ENCODE measurements around the gene GMPPB.

Gene GMPPB

DNA sequence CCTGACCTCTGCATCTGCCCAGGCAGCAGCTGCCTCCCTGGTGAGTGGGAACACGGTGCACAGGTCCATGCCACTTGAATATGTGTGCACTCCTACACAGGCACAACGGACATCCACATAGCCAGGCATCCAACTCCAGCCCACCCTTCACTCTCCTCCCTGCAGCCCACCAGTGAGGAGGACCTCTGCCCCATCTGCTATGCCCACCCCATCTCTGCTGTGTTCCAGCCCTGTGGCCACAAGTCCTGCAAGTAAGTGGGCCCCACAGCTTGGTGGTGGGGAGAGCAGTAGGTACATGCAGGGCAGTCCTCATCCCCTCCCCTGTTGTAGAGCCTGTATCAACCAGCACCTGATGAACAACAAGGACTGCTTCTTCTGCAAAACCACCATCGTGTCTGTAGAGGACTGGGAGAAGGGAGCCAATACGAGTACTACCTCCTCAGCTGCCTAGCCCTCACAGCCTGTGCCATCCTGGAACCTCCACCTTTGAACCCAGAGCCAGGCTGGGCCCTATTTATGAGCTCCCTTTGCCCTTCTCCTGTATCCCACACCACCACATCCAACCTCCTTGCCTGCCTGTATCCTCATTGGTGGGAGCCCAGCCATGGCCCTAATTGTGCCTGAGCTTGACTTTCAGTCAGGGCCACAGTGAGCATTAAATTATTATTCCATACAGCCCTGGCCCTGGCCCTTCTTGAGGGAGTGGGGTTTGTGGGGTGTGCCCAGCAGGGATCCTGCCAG is 2.7 kb downstream of the GMPPB start:
- Mint-ChIP-seq H3K4me1 (peaks cover 62% of the 10 kb centered on the region), H3K27me3 (no peaks in the 10 kb centered on the region), H3K4me3 (no peak overlapping the region), H3K27ac (no peak overlapping the region), H3K9me3 (no peaks in the 10 kb centered on the region)
- ATAC-seq: no peak
- DNase-seq: no peak

DNA sequence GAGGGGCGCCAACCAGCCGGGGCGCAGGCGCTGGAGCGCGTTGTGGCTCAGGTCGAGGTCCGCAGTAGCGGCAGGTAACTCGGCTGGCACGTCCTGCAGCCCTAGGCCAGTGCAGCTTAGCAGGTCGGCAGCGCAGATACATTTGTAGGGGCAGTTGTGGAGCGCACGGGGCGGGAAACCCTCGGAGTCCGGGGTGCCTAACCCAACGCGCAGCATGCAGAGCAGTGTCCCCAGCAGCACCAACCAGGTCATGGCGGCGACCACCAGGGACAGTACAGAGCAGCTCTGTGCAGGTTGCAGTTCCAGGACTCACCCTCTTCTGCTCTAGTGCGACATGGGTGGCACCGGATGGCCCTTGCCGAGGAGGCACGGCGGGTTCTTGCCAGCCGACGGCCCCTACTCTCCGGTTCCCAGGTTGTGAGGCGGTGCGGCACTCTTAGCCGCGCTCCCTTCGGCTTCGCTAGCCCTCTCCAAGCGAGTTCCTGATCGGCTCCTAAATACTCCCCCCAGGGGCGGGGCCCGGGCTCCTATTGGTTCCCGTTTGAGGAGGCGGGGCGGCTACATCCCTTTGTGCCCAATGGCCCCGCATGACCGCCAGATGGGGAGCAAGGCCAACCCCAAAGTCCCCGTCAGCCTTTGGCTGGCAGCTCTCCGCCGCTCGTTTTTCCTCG is 4.4 kb downstream of the GMPPB start, which contains the start of gene AMIGO3:
Gene AMIGO3, minus strand, starts transcription at position 471 of the 671 bp plus-strand sequence. Its CDS starts 219 bp downstream, at position 252.
- Mint-ChIP-seq H3K4me3 (peak within 1 kb of the TSS; percentile 76 to 88), H3K27ac (peak within 1 kb of the TSS in 1 of 2 donors; percentile 91), H3K27me3 (no peaks in the 10 kb centered on the region), H3K9me3 (no peaks in the 10 kb centered on the region), H3K4me1 (peaks cover 54% of the 10 kb centered on the region)
- ATAC-seq (peak; percentile 82), DNase-seq (peak; percentile 86 to 87)

DNA sequence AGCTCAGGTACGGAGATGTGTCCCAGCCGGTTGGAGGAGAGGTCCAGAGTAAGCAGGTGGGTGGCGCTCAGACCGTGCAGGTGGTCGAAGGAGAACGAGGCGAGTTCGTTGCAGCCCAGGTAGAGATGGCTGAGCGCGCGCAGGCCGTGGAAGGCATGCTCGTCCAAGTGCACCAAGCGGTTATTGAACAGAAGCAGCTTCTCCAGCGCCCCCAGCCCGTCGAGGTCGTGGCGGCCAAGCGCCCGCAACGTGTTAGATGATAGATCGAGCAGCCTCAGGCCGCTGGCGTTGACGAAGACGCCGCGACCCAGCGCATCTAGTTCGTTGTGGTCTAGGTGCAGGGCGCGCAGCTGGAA is 4.9 kb downstream of the GMPPB start:
- peaks cover 50% of the 10 kb centered on the region for H3K4me1 Mint-ChIP-seq
- DNase-seq (no peak), ATAC-seq (no peak)
- H3K9me3 Mint-ChIP-seq: no peaks in the 10 kb centered on the region
- peak overlapping the region; percentile 76 to 88 for H3K4me3 Mint-ChIP-seq
- peak overlapping the region in 1 of 2 donors; percentile 91 for H3K27ac Mint-ChIP-seq
- no peaks in the 10 kb centered on the region for H3K27me3 Mint-ChIP-seq

DNA sequence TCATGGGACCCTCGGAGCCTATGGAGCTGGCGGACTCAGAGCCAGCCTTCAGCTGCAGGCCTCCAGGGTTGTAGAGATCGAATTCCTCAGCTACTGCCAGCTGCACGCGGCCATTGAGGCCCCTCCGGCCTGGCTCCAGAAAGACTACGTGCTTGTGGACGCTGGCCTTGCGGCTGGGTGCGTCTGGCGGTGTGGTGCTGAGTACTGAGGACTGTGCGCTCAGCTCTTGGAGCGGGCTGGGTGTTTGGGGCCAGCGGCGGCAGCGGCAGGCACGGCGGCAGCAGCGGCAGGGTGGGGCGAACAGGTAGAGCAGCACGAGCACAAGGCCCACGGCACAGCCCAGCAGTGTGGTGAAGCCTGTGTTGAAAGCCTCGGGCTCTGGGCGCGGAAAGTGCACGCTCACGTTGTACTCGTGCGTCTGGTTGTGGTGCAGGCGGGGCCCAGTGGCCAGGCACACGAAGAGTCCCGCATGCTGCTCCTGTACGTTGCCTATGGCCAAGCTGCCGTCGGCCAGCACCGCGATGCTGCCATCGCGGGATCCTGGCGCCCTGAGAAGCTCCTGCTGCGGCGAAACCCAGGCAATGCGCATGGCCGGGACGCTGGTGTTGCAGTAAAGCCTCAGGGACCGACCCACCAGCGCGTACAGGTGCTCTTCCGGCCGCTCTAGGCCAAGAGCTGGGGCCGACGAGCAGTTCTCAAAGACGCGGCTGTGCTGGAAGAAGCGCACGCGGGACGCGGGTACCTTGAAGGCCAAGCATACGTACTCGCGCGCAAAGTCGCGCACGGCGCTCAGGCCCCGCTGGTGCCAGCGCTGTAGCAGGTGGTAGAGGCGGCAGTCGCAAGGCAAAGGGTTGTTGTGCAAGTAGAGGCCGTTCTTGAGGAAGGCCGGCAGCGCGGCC is 5.5 kb downstream of the GMPPB start:
- Mint-ChIP-seq H3K4me3 (peak overlapping the region; percentile 76 to 88), H3K27ac (peak overlapping the region in 1 of 2 donors; percentile 91), H3K27me3 (no peaks in the 10 kb centered on the region), H3K4me1 (peaks cover 52% of the 10 kb centered on the region), H3K9me3 (no peaks in the 10 kb centered on the region)
- no peak for DNase-seq
- no peak for ATAC-seq

DNA sequence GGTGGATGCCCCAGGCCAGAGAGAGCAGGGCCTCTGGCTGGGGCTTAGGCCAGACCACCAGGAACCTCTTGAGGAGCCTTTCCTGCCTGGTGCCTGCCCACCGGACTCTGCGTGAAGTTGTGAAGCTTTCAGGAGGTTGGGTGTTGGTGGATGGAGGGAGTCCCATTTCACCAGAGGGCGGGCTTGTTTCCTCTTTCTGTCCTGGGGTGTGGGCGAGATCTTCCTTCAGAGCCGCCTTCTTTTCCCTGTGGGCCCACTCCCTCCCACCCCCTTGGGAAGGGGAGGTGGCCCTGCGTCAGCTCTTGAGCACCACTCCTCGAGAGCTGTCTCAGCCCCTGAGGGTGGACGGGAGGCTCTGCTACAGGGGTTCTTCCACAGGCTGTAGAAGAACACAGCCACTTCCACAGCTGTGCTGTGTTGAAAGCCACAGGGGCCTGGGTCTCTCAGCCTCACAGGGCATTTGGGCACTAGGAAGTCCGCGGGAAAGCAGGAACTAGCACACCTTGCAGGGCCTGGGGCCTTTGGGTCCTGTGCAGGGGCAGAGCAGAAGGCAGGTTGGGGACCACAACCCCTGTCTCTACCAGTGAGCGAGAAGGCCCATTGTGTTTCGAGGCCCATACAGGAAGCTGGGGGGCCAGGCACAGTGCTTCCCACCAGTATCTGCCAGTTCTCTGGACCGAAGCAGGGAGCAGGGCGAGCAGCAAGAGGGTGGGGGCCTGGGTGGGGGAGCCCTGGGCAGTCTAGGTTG is 6.4 kb downstream of the GMPPB start:
- Mint-ChIP-seq H3K4me3 (no peak overlapping the region), H3K9me3 (no peaks in the 10 kb centered on the region), H3K27me3 (no peaks in the 10 kb centered on the region), H3K4me1 (peaks cover 52% of the 10 kb centered on the region), H3K27ac (peak overlapping the region in 1 of 2 donors; percentile 95)
- ATAC-seq: no peak
- no peak for DNase-seq

DNA sequence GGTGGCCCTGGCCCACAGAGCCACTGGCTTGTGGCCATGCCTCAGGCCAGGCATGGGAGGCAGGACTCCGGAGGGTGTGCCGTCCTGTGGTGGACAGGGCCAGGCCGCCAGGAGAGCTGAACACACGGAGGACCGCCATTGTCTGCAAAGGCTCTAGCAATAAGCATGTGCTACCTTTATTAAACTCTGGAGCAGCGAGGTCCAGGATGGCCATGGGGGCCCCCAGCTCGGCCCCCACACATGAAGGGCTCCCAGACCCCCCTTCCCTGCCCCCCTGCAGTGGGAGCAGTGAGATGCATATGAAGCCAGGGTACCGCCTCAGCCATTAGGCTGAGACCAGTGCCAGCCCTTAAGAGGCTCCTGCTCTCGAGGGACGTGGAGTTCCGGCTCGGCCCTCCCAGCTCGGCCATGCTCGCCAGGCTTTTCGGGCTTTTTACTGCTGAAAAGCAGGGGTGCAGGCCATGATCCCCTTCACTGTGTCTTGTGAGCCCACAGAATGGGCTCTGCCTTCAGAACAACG is 7.0 kb downstream of the GMPPB start:
- DNase-seq (no peak), ATAC-seq (no peak)
- peaks cover 52% of the 10 kb centered on the region for H3K4me1 Mint-ChIP-seq
- no peak overlapping the region for H3K4me3 Mint-ChIP-seq
- H3K27ac Mint-ChIP-seq: no peak overlapping the region
- H3K27me3 Mint-ChIP-seq: no peaks in the 10 kb centered on the region
- no peaks in the 10 kb centered on the region for H3K9me3 Mint-ChIP-seq

DNA sequence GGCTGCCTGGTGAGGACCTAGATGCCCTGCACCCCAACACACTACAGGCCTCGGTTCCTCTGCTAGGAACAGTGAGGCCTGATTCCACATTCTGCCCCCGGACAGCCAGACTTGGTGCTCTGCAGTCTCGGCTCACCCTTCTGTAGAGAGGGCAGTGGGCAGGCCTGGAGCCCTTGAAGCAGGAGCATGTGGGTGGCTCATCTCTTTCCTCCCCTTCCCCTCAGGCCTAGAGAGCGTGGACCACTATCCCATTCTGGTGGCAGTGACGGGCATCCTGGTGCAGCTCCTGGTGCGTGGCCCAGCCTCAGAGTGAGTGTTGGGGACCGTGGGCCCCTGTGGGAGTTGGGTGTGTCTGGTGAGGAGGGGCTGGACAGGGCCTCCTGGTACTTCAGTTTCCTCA is 7.6 kb downstream of the GMPPB start:
- ATAC-seq: no peak
- no peak overlapping the region for H3K27ac Mint-ChIP-seq
- DNase-seq: no peak
- no peak overlapping the region for H3K4me3 Mint-ChIP-seq
- H3K9me3 Mint-ChIP-seq: no peaks in the 10 kb centered on the region
- H3K27me3 Mint-ChIP-seq: no peaks in the 10 kb centered on the region
- peaks cover 53% of the 10 kb centered on the region for H3K4me1 Mint-ChIP-seq

DNA sequence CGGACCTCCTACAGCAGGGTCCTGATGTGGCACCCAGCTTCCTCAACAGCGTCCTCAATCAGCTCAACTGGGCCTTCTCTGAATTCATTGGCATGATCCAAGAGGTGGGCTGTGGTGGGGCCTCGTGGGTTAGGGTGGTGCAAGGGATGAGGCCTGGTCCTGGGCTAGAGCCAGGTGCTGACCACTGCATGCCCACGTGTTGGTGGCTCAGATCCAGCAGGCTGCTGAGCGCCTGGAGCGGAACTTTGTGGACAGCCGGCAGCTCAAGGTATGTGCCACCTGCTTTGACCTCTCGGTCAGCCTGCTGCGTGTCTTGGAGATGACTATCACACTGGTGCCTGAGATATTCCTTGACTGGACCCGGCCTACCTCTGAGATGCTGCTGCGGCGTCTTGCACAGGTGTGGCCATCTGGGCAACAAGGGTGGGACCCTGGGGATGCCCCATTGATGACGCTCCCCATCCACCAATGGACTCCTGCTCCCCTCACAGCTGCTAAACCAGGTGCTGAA is 8.1 kb downstream of the GMPPB start:
- H3K4me1 Mint-ChIP-seq: peaks cover 48% of the 10 kb centered on the region
- no peaks in the 10 kb centered on the region for H3K27me3 Mint-ChIP-seq
- DNase-seq: no peak
- peak overlapping the region in 1 of 2 donors; percentile 56 for H3K27ac Mint-ChIP-seq
- ATAC-seq: no peak
- no peaks in the 10 kb centered on the region for H3K9me3 Mint-ChIP-seq
- H3K4me3 Mint-ChIP-seq: no peak overlapping the region

DNA sequence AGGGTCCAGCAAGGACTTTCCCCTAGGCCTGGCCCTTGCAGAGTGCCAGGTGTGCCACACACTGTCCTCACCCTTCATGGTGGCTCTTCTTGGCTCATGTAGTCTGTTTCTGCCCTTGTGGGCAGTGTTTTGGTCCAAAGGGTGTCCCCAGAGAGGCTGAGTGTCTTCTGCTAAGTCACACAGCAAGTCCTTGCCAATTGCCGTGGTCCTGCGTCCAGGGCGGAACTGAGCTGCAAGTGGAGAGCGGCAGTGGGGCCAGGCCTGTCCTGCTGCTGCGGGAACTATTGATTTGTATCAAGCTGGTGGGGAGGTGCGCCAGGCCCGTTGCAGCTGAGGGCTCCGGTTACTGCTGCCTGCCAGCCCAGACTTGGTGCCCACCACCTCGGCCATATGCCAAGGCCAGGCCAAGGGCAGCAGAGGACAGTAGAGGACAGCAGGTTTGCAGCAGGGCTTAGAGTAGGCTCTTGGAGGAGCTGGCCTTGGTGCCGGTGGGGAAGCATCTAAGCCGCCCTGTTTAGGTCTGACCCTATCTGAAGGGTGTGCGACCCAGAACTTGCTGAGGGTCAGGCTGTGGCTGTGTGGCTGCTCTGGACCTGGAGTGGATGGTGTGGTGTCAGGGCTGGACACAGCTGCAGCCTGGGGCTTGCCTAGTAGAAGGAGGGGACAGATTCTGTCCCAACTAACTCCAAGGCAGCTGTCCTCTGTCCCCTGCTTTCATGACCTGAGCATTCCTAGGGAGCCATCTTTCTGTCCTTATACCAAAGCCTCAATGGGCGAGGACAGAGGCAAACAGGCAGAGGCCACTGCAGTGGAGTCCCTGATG is 8.8 kb downstream of the GMPPB start:
- no peak overlapping the region for H3K4me3 Mint-ChIP-seq
- no peak for DNase-seq
- no peaks in the 10 kb centered on the region for H3K27me3 Mint-ChIP-seq

DNA sequence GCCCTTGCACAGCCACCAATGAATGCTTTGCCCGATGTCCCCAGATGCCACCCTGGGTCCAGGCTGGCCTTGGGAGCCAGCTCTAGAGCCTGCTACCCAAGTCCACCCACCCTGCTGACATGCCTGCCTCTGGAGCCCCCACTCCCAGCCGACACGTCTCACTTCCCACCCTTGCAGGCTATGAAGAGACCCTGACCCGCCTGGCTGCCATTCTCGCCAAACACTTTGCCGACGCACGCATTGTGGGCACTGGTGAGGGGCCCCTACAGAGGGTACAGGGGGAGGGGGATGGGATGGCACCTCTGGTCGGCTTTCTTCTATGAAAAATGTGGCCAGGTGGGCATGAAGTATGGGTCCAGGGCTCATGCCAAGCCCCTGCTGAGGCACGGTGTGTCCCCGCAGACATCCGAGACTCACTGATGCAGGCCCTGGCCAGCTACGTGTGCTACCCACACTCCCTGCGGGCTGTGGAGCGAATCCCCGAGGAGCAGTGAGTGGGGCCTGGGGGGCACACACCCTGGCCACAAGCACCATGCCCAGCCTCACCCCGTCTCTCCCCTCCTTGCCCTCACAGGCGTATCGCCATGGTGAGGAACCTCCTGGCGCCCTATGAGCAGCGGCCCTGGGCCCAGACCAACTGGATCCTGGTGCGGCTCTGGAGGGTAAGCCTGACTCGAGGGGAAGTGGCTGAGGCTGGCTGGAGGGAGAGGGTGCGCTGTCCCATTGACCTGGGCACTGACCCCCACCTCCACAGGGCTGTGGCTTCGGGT is 10.2 kb downstream of the GMPPB start:
- ATAC-seq: no peak
- H3K9me3 Mint-ChIP-seq: no peaks in the 10 kb centered on the region
- H3K27ac Mint-ChIP-seq: peak overlapping the region in 1 of 2 donors; percentile 48
- H3K27me3 Mint-ChIP-seq: no peaks in the 10 kb centered on the region
- no peak for DNase-seq
- H3K4me1 Mint-ChIP-seq: peaks cover 26% of the 10 kb centered on the region
- no peak overlapping the region for H3K4me3 Mint-ChIP-seq

More for the DNA sequence above, 8.8 kb downstream of the GMPPB start:
- no peak for ATAC-seq
- Mint-ChIP-seq H3K9me3 (no peaks in the 10 kb centered on the region), H3K27ac (peak overlapping the region in 1 of 2 donors; percentile 75), H3K4me1 (peaks cover 40% of the 10 kb centered on the region)

DNA sequence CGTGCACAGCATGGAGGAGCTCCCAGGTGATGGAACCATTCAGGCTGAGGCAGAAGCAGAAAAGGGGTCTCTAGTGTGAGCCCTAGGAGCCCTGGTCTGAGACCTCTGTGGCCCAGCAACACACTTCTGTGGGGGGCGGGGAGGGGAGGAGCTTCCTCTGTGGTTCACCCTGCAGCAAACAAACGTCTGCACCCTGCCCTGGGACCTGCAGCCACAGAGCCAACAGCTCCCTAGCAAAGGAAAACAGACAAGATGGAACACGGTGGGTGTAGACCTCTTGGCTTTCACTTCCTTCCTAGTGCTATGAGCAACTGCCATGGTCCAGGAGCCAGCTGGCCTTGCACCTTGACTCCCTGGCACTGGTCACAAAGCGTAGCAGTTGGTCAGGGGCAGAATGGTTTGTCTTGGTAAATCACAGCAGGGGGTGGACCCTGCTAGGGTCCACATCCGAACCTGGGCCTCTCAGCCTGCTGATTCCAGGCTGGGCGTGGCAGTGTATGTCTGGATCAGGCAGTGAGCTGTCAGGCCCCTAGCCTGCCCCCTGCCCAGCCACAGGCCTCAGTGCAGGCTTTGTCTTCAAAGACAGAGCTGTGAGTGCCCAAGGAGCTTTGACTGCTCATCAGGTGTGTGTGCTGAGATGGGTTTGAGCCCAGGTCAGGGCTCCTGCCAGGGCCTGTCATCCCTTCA is 11.0 kb downstream of the GMPPB start:
- Mint-ChIP-seq H3K27ac (no peak overlapping the region), H3K27me3 (no peaks in the 10 kb centered on the region), H3K9me3 (no peaks in the 10 kb centered on the region), H3K4me3 (no peak overlapping the region), H3K4me1 (peaks cover 23% of the 10 kb centered on the region)
- no peak for ATAC-seq
- DNase-seq: no peak

DNA sequence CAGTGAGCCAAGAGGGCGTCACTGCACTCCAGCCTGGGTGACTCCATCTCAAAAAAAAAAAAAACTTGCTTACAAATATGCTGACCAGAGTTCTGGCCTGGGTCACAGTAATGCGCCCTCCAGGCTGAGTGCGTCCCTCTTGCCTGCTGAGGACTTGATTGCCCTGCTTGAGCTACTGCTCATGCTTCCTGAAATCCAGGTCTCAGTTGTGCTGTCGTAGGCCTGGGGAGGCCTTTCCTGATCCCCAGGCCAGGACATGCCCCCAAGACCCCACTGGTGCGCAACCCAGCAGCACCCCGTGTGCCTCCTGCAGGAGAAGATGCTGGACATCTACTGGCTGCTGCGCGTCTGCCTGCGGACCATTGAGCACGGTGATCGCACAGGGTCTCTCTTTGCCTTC is 11.6 kb downstream of the GMPPB start:
- no peak overlapping the region for H3K4me3 Mint-ChIP-seq
- ATAC-seq (no peak), DNase-seq (no peak)
- peaks cover 23% of the 10 kb centered on the region for H3K4me1 Mint-ChIP-seq
- H3K27me3 Mint-ChIP-seq: no peaks in the 10 kb centered on the region
- no peaks in the 10 kb centered on the region for H3K9me3 Mint-ChIP-seq
- no peak overlapping the region for H3K27ac Mint-ChIP-seq

DNA sequence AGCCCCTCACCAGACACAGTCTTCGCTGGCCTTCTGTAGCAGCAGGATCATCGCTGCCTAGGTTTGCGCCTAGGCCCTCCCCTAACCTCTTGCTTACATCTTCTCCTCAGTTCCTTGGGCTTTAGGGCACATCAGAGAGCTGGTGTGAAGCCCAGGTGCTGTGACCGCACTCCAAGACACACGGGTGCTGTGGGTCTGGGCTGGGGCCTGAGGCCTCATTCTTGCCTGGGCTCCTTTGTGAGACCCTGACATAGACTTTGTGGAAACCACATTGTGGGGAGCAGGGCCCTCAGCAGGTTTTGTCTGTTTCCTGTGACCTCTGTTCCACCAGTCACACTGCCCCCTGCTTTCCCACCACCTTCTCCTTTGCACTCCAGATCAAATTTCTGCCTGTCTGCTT is 12.3 kb downstream of the GMPPB start:
- Mint-ChIP-seq H3K9me3 (no peaks in the 10 kb centered on the region), H3K27ac (peak overlapping the region in 1 of 2 donors; percentile 59), H3K4me1 (peaks cover 23% of the 10 kb centered on the region), H3K4me3 (no peak overlapping the region), H3K27me3 (no peaks in the 10 kb centered on the region)
- DNase-seq: no peak
- ATAC-seq: no peak
